ENCODE measurements around the gene AWAT1.
"Not testable (repeated sequence)": the region's sequence is repeated elsewhere in the genome, so short reads cannot be mapped to it uniquely, and the experiment has no call there.

Gene AWAT1

GRCh38 chrX:70262952-70263567 lies 28.6 kb downstream of the AWAT1 start:
- no peak for DNase-seq (ENCODE audit: low spot score)

DNA sequence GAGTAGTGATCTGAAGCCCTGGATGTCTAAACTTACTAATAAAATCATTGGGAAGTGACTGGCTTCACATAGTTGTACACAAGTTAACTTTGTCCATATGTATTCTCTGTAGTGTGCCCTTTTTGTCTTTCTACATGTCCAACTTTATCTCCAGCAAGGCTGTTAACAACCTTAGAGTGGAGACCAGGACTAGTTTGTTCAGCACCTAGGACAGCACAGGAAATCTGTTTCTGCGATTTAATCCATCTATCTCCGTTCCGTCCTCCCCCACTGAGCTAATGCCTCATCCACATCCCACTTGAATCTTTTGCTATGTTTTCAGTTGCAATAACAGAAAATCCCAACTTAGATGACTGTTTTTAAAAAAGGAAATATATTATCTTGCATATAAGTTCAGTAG lies 30.3 kb downstream of the AWAT1 start:
- DNase-seq (ENCODE audit: low spot score): no peak

- DNase-seq (ENCODE audit: low spot score): no peak
Observed at GRCh38 chrX:70268034-70268433, 33.6 kb downstream of the AWAT1 start, which contains the start of gene ARR3. Gene ARR3, plus strand, starts transcription at chrX:70268334. Its CDS starts 1,052 bp downstream, at chrX:70269386.

DNA sequence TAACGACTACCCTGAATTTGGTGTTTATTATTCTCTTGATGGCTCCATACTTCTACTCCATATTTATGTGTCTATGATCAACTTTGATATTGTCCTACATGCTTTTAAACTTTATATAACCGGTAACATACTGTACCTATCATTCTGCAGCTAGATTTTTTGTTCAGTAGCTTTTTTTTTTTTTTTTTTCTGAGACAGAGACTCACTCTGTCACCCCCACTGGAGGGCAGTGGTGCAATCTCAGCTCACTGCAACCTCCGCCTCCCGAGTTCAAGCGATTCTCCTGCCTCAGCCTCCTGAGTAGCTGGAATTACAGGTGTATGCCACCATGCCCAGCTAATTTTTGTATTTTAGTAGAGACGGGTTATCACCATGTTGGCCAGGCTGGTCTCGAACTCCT lies 39.6 kb downstream of the AWAT1 start:
- not testable (repeated sequence) for DNase-seq (ENCODE audit: low spot score)

DNA sequence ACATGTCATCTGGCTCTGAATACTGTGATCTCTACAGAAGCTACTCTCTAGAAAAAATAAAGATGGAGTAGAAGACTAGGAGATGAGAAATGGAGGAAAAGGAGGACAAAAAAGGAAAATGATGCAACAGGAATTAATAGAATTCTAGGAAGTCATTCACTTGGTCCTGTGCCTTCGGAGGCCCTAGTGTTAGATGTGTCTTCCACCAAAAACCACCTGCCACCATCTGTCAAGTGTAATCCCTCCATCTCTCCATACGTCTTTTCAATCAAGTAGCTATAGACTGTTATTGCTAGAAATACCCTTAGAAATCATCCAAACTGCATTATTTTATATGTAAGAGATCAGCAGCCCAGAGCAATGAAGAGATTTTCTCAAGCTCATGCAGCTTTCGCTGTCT lies 44.6 kb downstream of the AWAT1 start:
- no peak for DNase-seq (ENCODE audit: low spot score)

- DNase-seq (ENCODE audit: low spot score): no peak
Observed at GRCh38 chrX:70280573-70280972, 46.1 kb downstream of the AWAT1 start.

- no peak for DNase-seq (ENCODE audit: low spot score)
Observed at GRCh38 chrX:70281951-70282350, 47.5 kb downstream of the AWAT1 start, which contains the start of gene RAB41. Gene RAB41, plus strand, starts transcription at chrX:70282172. Its CDS starts 46 bp downstream, at chrX:70282218.

- DNase-seq (ENCODE audit: low spot score): no peak
Observed at GRCh38 chrX:70289168-70289792, 54.8 kb downstream of the AWAT1 start.

All from left forelimb (tissue), 1 donor.